Activated CD8-positive, alpha-beta T cell treated with anti-CD3 and anti-CD28 coated beads for 36 hours (primary cell): ENCODE measurements around the gene CLEC14A. TPM values are rescaled to one million over a fixed set of nuclear protein-coding genes. Genes with fewer than 3 reads are reported as not detected.

Experiments
- ATAC-seq: fragments of 200-7000 bp; cut with Tn5 transposase; one replicate; pipeline ENCODE4 v1.10.0; 2021; ENCODE audit warnings: mild to moderate bottlenecking, moderate library complexity
- CTCF ChIA-PET: fragments of 350-600 bp; sonication (Branson Sonifier 250); formaldehyde crosslinking; loops from one replicate; lab custom pipeline; 2021; ENCODE audit warnings: antibody characterized with exemption; lab: Charles Lee
- POLR2A ChIA-PET: fragments of 350-600 bp; sonication (Branson Sonifier 250); formaldehyde crosslinking; loops from one replicate; lab custom pipeline; 2021; ENCODE audit warnings: antibody characterized with exemption; lab: Charles Lee
- DNase-seq: peaks from one replicate; pipeline ENCODE4 v3.0.0-alpha.2; 2020
- H3K27ac Mint-ChIP-seq: one replicate; pipeline ENCODE4 v1.8.0; 2021; ENCODE audit warnings: mild to moderate bottlenecking, mixed read lengths
- H3K27me3 Mint-ChIP-seq: one replicate; pipeline ENCODE4 v1.8.0; 2021; ENCODE audit warnings: mixed read lengths
- H3K36me3 Mint-ChIP-seq: one replicate; pipeline ENCODE4 v1.8.0; 2021; ENCODE audit warnings: low read depth, mixed read lengths
- H3K4me1 Mint-ChIP-seq: one replicate; pipeline ENCODE4 v1.8.0; 2021; ENCODE audit warnings: low read depth, mixed read lengths
- H3K4me3 Mint-ChIP-seq: one replicate; pipeline ENCODE4 v1.8.0; 2021; ENCODE audit warnings: mild to moderate bottlenecking, moderate library complexity, mixed read lengths
- H3K9me3 Mint-ChIP-seq: one replicate; pipeline ENCODE4 v1.8.0; 2021; ENCODE audit warnings: mixed read lengths
- intact Hi-C: fragments of 100-400 bp; cut with micrococcal nuclease; formaldehyde crosslinking; loops from one replicate; pipeline ENCODE4 v1.10.0; 2022
- total RNA-seq, 2 experiments: library from RNA; stranded (reverse); gene quantifications; one replicate each; pipeline ENCODE4 v1.2.3, GENCODE V29; 2021
- TF ChIP-seq, protein P1 (sequence below): fragments of 200-600 bp; IDR thresholded peaks from one replicate; pipeline ENCODE4 v1.8.0; 2022; ENCODE audit warnings: antibody characterized with exemption, mild to moderate bottlenecking

The CLEC14A gene
- total RNA-seq, 2 experiments from 2014 or later: not detected

GRCh38 chr14:38257507-38257906, 1.6 kb upstream of the CLEC14A start:
- H3K27ac Mint-ChIP-seq: no peak overlapping the region
- DNase-seq (no peak), ATAC-seq (no peak)
- ChIA-PET CTCF (no interaction called here), POLR2A (no interaction called here)
- TF ChIP-seq, protein P1, sequence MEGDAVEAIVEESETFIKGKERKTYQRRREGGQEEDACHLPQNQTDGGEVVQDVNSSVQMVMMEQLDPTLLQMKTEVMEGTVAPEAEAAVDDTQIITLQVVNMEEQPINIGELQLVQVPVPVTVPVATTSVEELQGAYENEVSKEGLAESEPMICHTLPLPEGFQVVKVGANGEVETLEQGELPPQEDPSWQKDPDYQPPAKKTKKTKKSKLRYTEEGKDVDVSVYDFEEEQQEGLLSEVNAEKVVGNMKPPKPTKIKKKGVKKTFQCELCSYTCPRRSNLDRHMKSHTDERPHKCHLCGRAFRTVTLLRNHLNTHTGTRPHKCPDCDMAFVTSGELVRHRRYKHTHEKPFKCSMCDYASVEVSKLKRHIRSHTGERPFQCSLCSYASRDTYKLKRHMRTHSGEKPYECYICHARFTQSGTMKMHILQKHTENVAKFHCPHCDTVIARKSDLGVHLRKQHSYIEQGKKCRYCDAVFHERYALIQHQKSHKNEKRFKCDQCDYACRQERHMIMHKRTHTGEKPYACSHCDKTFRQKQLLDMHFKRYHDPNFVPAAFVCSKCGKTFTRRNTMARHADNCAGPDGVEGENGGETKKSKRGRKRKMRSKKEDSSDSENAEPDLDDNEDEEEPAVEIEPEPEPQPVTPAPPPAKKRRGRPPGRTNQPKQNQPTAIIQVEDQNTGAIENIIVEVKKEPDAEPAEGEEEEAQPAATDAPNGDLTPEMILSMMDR: no peak
- H3K36me3 Mint-ChIP-seq: no peaks in the 10 kb centered on the region
- peaks cover 30% of the 10 kb centered on the region for H3K27me3 Mint-ChIP-seq
- peaks cover 5% of the 10 kb centered on the region for H3K4me1 Mint-ChIP-seq
- intact Hi-C loops: no loop called here
- H3K4me3 Mint-ChIP-seq: no peak overlapping the region
- no peaks in the 10 kb centered on the region for H3K9me3 Mint-ChIP-seq

DNA sequence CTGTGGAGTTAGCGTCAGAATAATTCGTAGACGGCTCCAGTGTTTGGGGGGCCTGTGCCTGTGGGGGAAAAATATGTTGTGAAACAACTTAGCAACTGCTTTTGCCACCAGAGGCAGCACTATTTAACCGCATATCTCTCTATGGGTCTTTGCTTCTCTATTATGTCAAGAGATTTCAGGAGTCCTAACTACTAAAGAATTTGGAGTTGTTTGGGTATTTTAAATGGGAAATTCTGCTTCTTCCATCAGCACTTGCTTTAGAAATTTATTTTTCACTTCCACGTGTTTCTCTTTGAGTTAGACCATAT, 594 bp upstream of the CLEC14A start:
- no peak for ATAC-seq
- DNase-seq: no peak
- POLR2A ChIA-PET: no interaction called here
- CTCF ChIA-PET: interaction anchor here (0.6 kb wide), 1 partner anchor 9 kb away, joined by 3 read pairs; no protein-coding TSS in a partner anchor
- no peaks in the 10 kb centered on the region for H3K36me3 Mint-ChIP-seq
- intact Hi-C loops: no loop called here
- peaks cover 31% of the 10 kb centered on the region for H3K27me3 Mint-ChIP-seq
- TF ChIP-seq, protein P1: no peak
- H3K4me1 Mint-ChIP-seq: peaks cover 5% of the 10 kb centered on the region
- H3K27ac Mint-ChIP-seq: no peak overlapping the region
- no peaks in the 10 kb centered on the region for H3K9me3 Mint-ChIP-seq
- no peak overlapping the region for H3K4me3 Mint-ChIP-seq

- ChIA-PET POLR2A (interaction anchor here (1.0 kb wide), 1 partner anchor 21 kb away, joined by 3 read pairs; no protein-coding TSS in a partner anchor), CTCF (interaction anchor here (0.9 kb wide), 1 partner anchor 452 kb away, joined by 4 read pairs; no protein-coding TSS in a partner anchor)
- Mint-ChIP-seq H3K27ac (no peak overlapping the region), H3K4me3 (peak overlapping the region; percentile 19), H3K4me1 (peaks cover 5% of the 10 kb centered on the region), H3K36me3 (no peaks in the 10 kb centered on the region), H3K27me3 (peaks cover 31% of the 10 kb centered on the region), H3K9me3 (no peaks in the 10 kb centered on the region)
- intact Hi-C loops: no loop called here
- peak; percentile 8 for DNase-seq
- peak; percentile 60 for ATAC-seq
- TF ChIP-seq, protein P1: no peak
These were observed 553 bp downstream of the CLEC14A start for GRCh38 chr14:38255408-38255672.

DNA sequence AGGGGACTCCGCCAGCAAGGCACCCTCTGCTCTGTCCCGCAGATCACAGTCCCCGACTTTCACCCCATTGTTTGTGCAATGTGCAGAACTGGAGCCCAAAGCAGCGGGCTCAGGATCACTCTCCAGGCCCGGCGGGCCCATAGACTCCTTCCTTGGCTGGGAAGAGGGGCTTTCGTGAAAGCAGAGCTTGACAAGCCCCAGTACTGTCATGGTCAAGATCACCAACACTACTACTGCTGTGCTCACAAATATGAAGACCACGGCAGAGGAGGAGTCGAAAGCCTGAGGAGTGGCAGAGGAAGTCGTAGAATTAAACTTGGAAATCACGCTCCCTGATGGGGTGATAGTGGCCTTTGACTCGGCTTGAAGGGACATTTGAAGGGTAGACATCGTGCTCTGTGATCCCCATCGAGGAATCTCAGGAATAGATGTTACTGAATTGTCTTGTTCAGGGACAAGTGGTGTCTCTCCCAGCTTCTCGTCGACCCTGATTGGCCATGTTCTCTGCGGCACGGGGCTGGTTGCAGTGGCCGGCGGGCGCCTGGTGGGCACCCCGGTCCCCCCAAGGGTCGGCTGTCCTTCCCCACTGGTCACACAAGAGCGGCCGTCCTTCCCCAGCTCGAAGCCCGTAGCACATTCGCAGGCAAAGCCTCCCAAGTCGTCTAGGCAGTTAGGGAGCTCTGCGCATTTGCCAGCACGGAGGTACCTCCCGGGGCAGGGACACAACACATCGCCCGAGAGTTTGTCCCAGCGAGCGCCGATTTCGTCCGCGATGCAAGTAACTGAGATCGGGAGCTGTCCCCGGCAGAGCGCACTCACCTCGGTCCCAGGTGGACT, 1.1 kb downstream of the CLEC14A start:
- ChIA-PET POLR2A (interaction anchor here (1.0 kb wide), 1 partner anchor 20 kb away, joined by 3 read pairs; no protein-coding TSS in a partner anchor), CTCF (interaction anchor here (0.9 kb wide), 1 partner anchor 453 kb away, joined by 4 read pairs; no protein-coding TSS in a partner anchor)
- H3K27ac Mint-ChIP-seq: no peak overlapping the region
- intact Hi-C loops: no loop called here
- H3K27me3 Mint-ChIP-seq: peaks cover 31% of the 10 kb centered on the region
- TF ChIP-seq, protein P1: no peak
- H3K4me1 Mint-ChIP-seq: peaks cover 5% of the 10 kb centered on the region
- ATAC-seq (no peak), DNase-seq (no peak)
- no peaks in the 10 kb centered on the region for H3K9me3 Mint-ChIP-seq
- H3K4me3 Mint-ChIP-seq: peak overlapping the region; percentile 19
- H3K36me3 Mint-ChIP-seq: no peaks in the 10 kb centered on the region

DNA sequence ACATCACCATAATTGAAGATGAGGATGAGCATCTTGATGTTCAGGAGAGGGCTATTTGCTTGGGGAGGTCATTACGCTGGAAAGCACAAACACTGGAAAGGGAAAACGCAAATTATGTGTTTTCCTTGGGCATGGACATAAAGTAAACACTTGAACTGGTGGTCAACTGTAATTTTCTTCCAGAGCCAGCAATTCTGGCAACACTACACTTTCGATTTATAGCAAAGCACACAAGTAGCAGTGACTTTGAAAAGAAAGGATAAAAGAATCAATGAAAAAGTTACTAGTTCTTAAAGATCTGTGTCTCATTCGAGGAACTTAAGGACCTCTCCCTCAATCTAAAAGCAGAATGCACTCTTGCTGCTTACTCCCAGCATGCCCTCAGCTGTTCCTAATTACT, 2.2 kb downstream of the CLEC14A start:
- ATAC-seq: no peak
- Mint-ChIP-seq H3K4me3 (no peak overlapping the region), H3K9me3 (no peaks in the 10 kb centered on the region), H3K27ac (no peak overlapping the region), H3K27me3 (peaks cover 31% of the 10 kb centered on the region), H3K36me3 (no peaks in the 10 kb centered on the region), H3K4me1 (peaks cover 5% of the 10 kb centered on the region)
- ChIA-PET CTCF (no interaction called here), POLR2A (no interaction called here)
- TF ChIP-seq, protein P1: no peak
- no peak for DNase-seq
- intact Hi-C loops: no loop called here
